Smooth muscle cell (in vitro differentiated cells): ENCODE data around the gene ADRM1. TPM values are rescaled to one million over a fixed set of nuclear protein-coding genes. Genes with fewer than 3 reads are reported as not detected.

Experiments
- DNase-seq: peaks from one replicate; lab custom pipeline; 2025; ENCODE audit not compliant: unreplicated experiment; lab: John Stamatoyannopoulos, UW
- H2AFZ ChIP-seq: fragments of 200-600 bp; sonication (generic); 2 replicates; pipeline ENCODE4 v1.6.0; 2016; ENCODE audit warnings: antibody characterized with exemption, low read depth, mild to moderate bottlenecking
- H3F3A ChIP-seq: fragments of 200-600 bp; sonication (generic); 2 replicates; pipeline ENCODE4 v1.6.0; 2017; ENCODE audit warnings: antibody characterized with exemption, low read depth
- H3K27ac ChIP-seq: fragments of 200-600 bp; sonication (generic); 2 replicates; pipeline ENCODE4 v1.5.1; 2016; ENCODE audit warnings: low read depth, mild to moderate bottlenecking
- H3K27me3 ChIP-seq: fragments of 200-600 bp; sonication (generic); 2 replicates; pipeline ENCODE4 v1.6.1; 2016; ENCODE audit warnings: low read depth, mild to moderate bottlenecking
- H3K36me3 ChIP-seq: fragments of 200-600 bp; sonication (generic); 2 replicates; pipeline ENCODE4 v1.5.1; 2016; ENCODE audit warnings: low read depth
- H3K4me1 ChIP-seq: fragments of 200-600 bp; sonication (generic); 2 replicates; pipeline ENCODE4 v1.5.1; 2016; ENCODE audit warnings: low read depth
- H3K4me2 ChIP-seq: fragments of 200-600 bp; sonication (generic); 2 replicates; pipeline ENCODE4 v1.6.0; 2016; ENCODE audit warnings: mild to moderate bottlenecking
- H3K4me3 ChIP-seq: fragments of 200-600 bp; sonication (generic); 2 replicates; pipeline ENCODE4 v1.5.1; 2016; ENCODE audit warnings: mild to moderate bottlenecking
- H3K79me2 ChIP-seq: fragments of 200-600 bp; sonication (generic); 2 replicates; pipeline ENCODE4 v1.6.0; 2016; ENCODE audit warnings: low read depth, mild to moderate bottlenecking
- H3K9ac ChIP-seq: fragments of 200-600 bp; sonication (generic); 2 replicates; pipeline ENCODE4 v1.6.0; 2016; ENCODE audit warnings: low read depth
- H3K9me3 ChIP-seq: fragments of 200-600 bp; sonication (generic); replicated peaks from 2 replicates; pipeline ENCODE4 v1.5.1; 2016; ENCODE audit warnings: low read depth
- H4K20me1 ChIP-seq: fragments of 200-600 bp; sonication (generic); 2 replicates; pipeline ENCODE4 v1.6.0; 2016; ENCODE audit warnings: low read depth
- CTCF ChIP-seq: fragments of 200-600 bp; sonication (generic); IDR thresholded peaks from 2 replicates; pipeline ENCODE4 v1.5.1; 2017; ENCODE audit warnings: borderline replicate concordance, mild to moderate bottlenecking, antibody characterized with exemption; ENCODE audit not compliant: insufficient read depth, poor library complexity, severe bottlenecking
- WGBS: methylation state at CpG from one replicate; pipeline ENCODE4 v1.1.7; 2016; ENCODE audit warnings: low lambda C conversion rate; 5-methylcytosine and 5-hydroxymethylcytosine counted together
- polyA plus RNA-seq: library from polyadenylated mRNA; unstranded; fragments of >200 nt; fragmentation: Nextera tagmentation; extraction: Ambion mirVana; gene quantifications from 2 replicates; pipeline ENCODE4 v1.2.1, GENCODE V29; 2016
- total RNA-seq: library from RNA; depleted of rRNA; stranded (reverse); fragments of >200 nt; gene quantifications from 2 replicates; pipeline ENCODE4 v1.2.3, GENCODE V29; 2014

ADRM1 gene
- total and polyA plus RNA-seq, 2 experiments from 2014 or later, result 101 to 121 TPM

GRCh38 chr20:62315773-62316172 is 13.0 kb downstream of the ADRM1 start:
- over 99% methylated on average over 9 of the region's 12 CpGs for WGBS
- TF ChIP-seq CTCF, result no peak
- Histone ChIP-seq H3F3A (no peaks in the 10 kb centered on the region), H2AFZ (no peak overlapping the region), H3K4me3 (no peak overlapping the region), H3K27me3 (no peaks in the 10 kb centered on the region), H3K36me3 (no peaks in the 10 kb centered on the region), H3K9ac (no peak overlapping the region), H3K4me2 (no peak overlapping the region), H3K4me1 (no peaks in the 10 kb centered on the region), H4K20me1 (no peaks in the 10 kb centered on the region), H3K9me3 (no peaks in the 10 kb centered on the region), H3K27ac (no peak overlapping the region), H3K79me2 (no peaks in the 10 kb centered on the region)
- no peak for DNase-seq

- H3K4me2 ChIP-seq, result no peak overlapping the region
- no peaks in the 10 kb centered on the region for H4K20me1 ChIP-seq
- no peaks in the 10 kb centered on the region for H3K36me3 ChIP-seq
- no peak overlapping the region for H3K9ac ChIP-seq
- H3K79me2 ChIP-seq, result no peaks in the 10 kb centered on the region
- H3K27ac ChIP-seq, result no peak overlapping the region
- no peak overlapping the region for H3K4me3 ChIP-seq
- no peak overlapping the region for H2AFZ ChIP-seq
- no peaks in the 10 kb centered on the region for H3K4me1 ChIP-seq
- no peaks in the 10 kb centered on the region for H3K27me3 ChIP-seq
- H3F3A ChIP-seq, result no peaks in the 10 kb centered on the region
- no peaks in the 10 kb centered on the region for H3K9me3 ChIP-seq
- WGBS, result 98% methylated on average over 39 of the region's 40 CpGs
- TF ChIP-seq CTCF, result no peak
- no peak for DNase-seq
Measured at GRCh38 chr20:62316331-62317166, 13.8 kb downstream of the ADRM1 start.

- Histone ChIP-seq H2AFZ (no peak overlapping the region), H3K4me2 (no peak overlapping the region), H3K36me3 (no peaks in the 10 kb centered on the region), H3K9me3 (no peaks in the 10 kb centered on the region), H3K4me3 (no peak overlapping the region), H3K9ac (no peak overlapping the region), H3K4me1 (no peaks in the 10 kb centered on the region), H3K27me3 (no peaks in the 10 kb centered on the region), H3K27ac (no peak overlapping the region), H3F3A (no peaks in the 10 kb centered on the region), H3K79me2 (no peaks in the 10 kb centered on the region), H4K20me1 (no peaks in the 10 kb centered on the region)
- no peak for TF ChIP-seq CTCF
- 93% methylated on average over 18 of the region's 18 CpGs for WGBS
- no peak for DNase-seq
Measured at GRCh38 chr20:62317167-62317655, 14.4 kb downstream of the ADRM1 start.
